ENCODE data around the gene ABHD5.

GRCh38 chr3:43709022-43709421 lies 18.3 kb downstream of the ABHD5 start:
- TF ChIP-seq EED (IDR thresholded peaks at IDR 0.05; ENCODE audit: low read depth) (no peak), CTCF (IDR thresholded peaks at IDR 0.05 in 2 of 3, conservative IDR thresholded peaks at IDR 0.05 in 1 of 3; ENCODE audit: control insufficient read depth in 2 of 3, extremely low read depth in 1 of 3, insufficient read depth in 1 of 3, low read depth in 3 of 3, low read length in 3 of 3) (no peak), E2F4 (IDR thresholded peaks at IDR 0.05; ENCODE audit: low read depth, low read length) (no peak), BRCA1 (IDR thresholded peaks at IDR 0.05; ENCODE audit: low read depth, low read length) (no peak), SPI1 (IDR thresholded peaks at IDR 0.05; ENCODE audit: borderline replicate concordance, insufficient read depth, low read depth, low read length) (no peak), NRF1 (conservative IDR thresholded peaks at IDR 0.05; ENCODE audit: low read depth, low read length) (no peak), ZBTB11 (CRISPR knock-in tag; IDR thresholded peaks at IDR 0.05) (no peak), SP1 (IDR thresholded peaks at IDR 0.05; ENCODE audit: low read depth, low read length) (no peak), BCL11A (IDR thresholded peaks at IDR 0.05; ENCODE audit: low read depth, low read length) (no peak), HDAC6 (IDR thresholded peaks at IDR 0.05; ENCODE audit: unreplicated experiment) (no peak), MAX (IDR thresholded peaks at IDR 0.05; ENCODE audit: low read depth, low read length) (no peak), RAD21 (IDR thresholded peaks at IDR 0.05; ENCODE audit: insufficient read depth, low read depth, low read length) (no peak), ZNF24 (IDR thresholded peaks at IDR 0.05) (no peak)

Data from GM12878 (cell line).